ENCODE data around the gene IL17D.

Gene IL17D

GRCh38 chr13:20696073-20696472 lies 7.4 kb upstream of the IL17D start:
- DNase-seq: no peak

GRCh38 chr13:20699715-20700114 lies 3.8 kb upstream of the IL17D start:
- DNase-seq: no peak

GRCh38 chr13:20700288-20700687 lies 3.2 kb upstream of the IL17D start:
- DNase-seq: no peak

GRCh38 chr13:20701461-20701860 lies 2.0 kb upstream of the IL17D start:
- no peak for DNase-seq

- no peak for DNase-seq
Measured at GRCh38 chr13:20702530-20702914, 977 bp upstream of the IL17D start.

GRCh38 chr13:20703780-20704458 lies 420 bp downstream of the IL17D start:
- peak; percentile 45 for DNase-seq

- DNase-seq: no peak
Measured at GRCh38 chr13:20704459-20705069, 1.1 kb downstream of the IL17D start.

- no peak for DNase-seq
Measured at GRCh38 chr13:20706661-20707060, 3.2 kb downstream of the IL17D start.

GRCh38 chr13:20708216-20708615 lies 4.7 kb downstream of the IL17D start:
- DNase-seq: no peak

GRCh38 chr13:20709369-20709768 lies 5.9 kb downstream of the IL17D start:
- DNase-seq: no peak

- no peak for DNase-seq
Measured at GRCh38 chr13:20709782-20710181, 6.3 kb downstream of the IL17D start.

- DNase-seq: no peak
Measured at GRCh38 chr13:20711301-20712044, 8.0 kb downstream of the IL17D start.

- DNase-seq: no peak
Measured at GRCh38 chr13:20713014-20713376, 9.5 kb downstream of the IL17D start.

- no peak for DNase-seq
Measured at GRCh38 chr13:20713751-20714150, 10.3 kb downstream of the IL17D start.

- no peak for DNase-seq
Measured at GRCh38 chr13:20714161-20714560, 10.7 kb downstream of the IL17D start.

GRCh38 chr13:20714563-20715329 lies 11.2 kb downstream of the IL17D start:
- no peak for DNase-seq

- DNase-seq: no peak
Measured at GRCh38 chr13:20715330-20715712, 11.8 kb downstream of the IL17D start.

GRCh38 chr13:20716951-20717350 lies 13.5 kb downstream of the IL17D start:
- no peak for DNase-seq

GRCh38 chr13:20717581-20718542 lies 14.4 kb downstream of the IL17D start:
- no peak for DNase-seq

- DNase-seq: no peak
Measured at GRCh38 chr13:20718958-20719566, 15.6 kb downstream of the IL17D start.

GRCh38 chr13:20719783-20720182 lies 16.3 kb downstream of the IL17D start:
- no peak for DNase-seq

- DNase-seq: no peak
Measured at GRCh38 chr13:20720499-20720898, 17.0 kb downstream of the IL17D start.

All from kidney glomerular epithelial cell (primary cell).